ENCODE results near the gene ACTA1.

- TF ChIP-seq RAD21 (IDR thresholded peaks at IDR 0.05; ENCODE audit: low read depth) (no peak), CEBPB (IDR thresholded peaks at IDR 0.05) (no peak), TCF12 (IDR thresholded peaks at IDR 0.05; ENCODE audit: low read depth) (no peak), YY1 (IDR thresholded peaks at IDR 0.05; ENCODE audit: low read depth) (no peak), USF1 (IDR thresholded peaks at IDR 0.05) (no peak), EP300 (IDR thresholded peaks at IDR 0.05; ENCODE audit: borderline replicate concordance) (no peak)
Measured at GRCh38 chr1:229410692-229411433, 23.0 kb downstream of the ACTA1 start.

Data from Ishikawa (cell line).